Measurements from ENCODE around the gene DUSP9. TPM values are rescaled to one million over a fixed set of nuclear protein-coding genes. Genes with fewer than 3 reads are reported as not detected.
"Not testable (repeated sequence)": the region's sequence is repeated elsewhere in the genome, so short reads cannot be mapped to it uniquely, and the experiment has no call there.

Gene DUSP9
- total RNA-seq, 4 donors from 2014 or later: not detected

DNA sequence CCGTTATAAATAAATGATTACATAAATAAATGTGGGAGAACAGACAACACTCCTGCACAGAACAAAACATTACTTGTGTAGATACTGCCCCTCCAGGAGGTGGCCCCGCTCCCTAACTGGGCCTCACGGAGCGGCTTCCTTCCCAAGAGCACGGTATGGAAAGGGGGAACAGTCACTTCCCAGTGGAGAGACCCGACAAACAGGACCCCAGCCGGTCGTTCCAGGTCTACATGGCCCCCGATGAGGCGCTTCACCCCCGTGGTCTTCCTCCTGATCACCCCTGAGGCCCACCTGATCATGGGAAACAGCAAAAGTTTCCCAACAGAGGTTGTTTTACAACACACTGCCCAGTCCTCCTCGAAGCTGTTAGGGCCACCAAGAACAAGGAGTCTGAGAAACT, 34.2 kb downstream of the DUSP9 start:
- no peak for DNase-seq
- H3K27ac ChIP-seq: no peak overlapping the region
- H3K4me3 ChIP-seq (replicated peaks in 1 of 3): no peak overlapping the region
- no peaks in the 10 kb centered on the region for H3K36me3 ChIP-seq
- H3K4me1 ChIP-seq: no peaks in the 10 kb centered on the region
- no peaks in the 10 kb centered on the region for H3K27me3 ChIP-seq
- H3K9me3 ChIP-seq: no peaks in the 10 kb centered on the region
- intact Hi-C loops (cut with DNase I): no loop called here
- 69 to 80% methylated on average over 6 of the region's 12 CpGs for WGBS, 2 donors
- TF ChIP-seq CTCF (IDR thresholded peaks at IDR 0.05): no peak
- TF ChIP-seq POLR2A (IDR thresholded peaks at IDR 0.05): no peak

DNA sequence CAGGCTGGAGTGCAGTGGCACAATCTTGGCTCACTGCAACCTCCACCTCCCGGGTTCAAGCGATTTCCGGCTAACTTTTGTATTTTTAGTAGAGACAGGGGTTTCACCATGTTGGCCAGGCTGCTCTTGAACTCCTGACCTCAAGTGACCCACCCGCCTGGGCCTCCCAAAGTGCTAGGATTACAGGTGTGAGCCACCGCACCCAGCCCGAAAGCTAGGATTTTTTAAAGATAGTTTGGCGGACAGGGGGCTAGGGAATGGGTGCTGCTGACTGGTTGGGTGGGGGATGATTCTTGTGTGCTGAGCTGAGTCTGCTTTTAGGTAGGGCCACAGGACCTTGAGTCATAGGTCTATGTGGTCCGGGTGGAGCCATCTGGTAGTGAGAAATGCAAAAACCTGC, 36.5 kb downstream of the DUSP9 start:
- intact Hi-C loops (cut with DNase I); H3K4me3 ChIP-seq (replicated peaks in 1 of 3); H3K27ac ChIP-seq; H3K36me3 ChIP-seq; H3K4me1 ChIP-seq; H3K27me3 ChIP-seq; H3K9me3 ChIP-seq; DNase-seq: not testable (repeated sequence)
- WGBS, 2 donors: 91 to 96% methylated on average over 4 to 8 of the region's 8 CpGs

GRCh38 chrX:153684467-153685155, 37.6 kb downstream of the DUSP9 start:
- H3K4me1 ChIP-seq: peaks cover 0 to 4% of the 10 kb centered on the region in 2 donors
- no peak for TF ChIP-seq POLR2A (IDR thresholded peaks at IDR 0.05)
- DNase-seq: no peak
- no peaks in the 10 kb centered on the region for H3K27me3 ChIP-seq
- no peaks in the 10 kb centered on the region for H3K9me3 ChIP-seq
- H3K36me3 ChIP-seq: no peaks in the 10 kb centered on the region
- H3K4me3 ChIP-seq (replicated peaks in 1 of 3): no peak overlapping the region
- no peak overlapping the region for H3K27ac ChIP-seq
- 32 to 33% methylated on average over 5 to 6 of the region's 21 CpGs for WGBS, 2 donors
- intact Hi-C loops (cut with DNase I): no loop called here

GRCh38 chrX:153685156-153685536, 38.1 kb downstream of the DUSP9 start:
- Histone ChIP-seq H3K4me1 (peaks cover 0 to 4% of the 10 kb centered on the region in 2 donors), H3K4me3 (replicated peaks in 1 of 3) (no peak overlapping the region), H3K36me3 (no peaks in the 10 kb centered on the region), H3K27ac (no peak overlapping the region), H3K9me3 (no peaks in the 10 kb centered on the region), H3K27me3 (no peaks in the 10 kb centered on the region)
- intact Hi-C loops (cut with DNase I): no loop called here
- 64% methylated on average over 4 of the region's 21 CpGs; no CpG with 5 or more reads in 1 of the 2 donors for WGBS, 2 donors
- TF ChIP-seq POLR2A (IDR thresholded peaks at IDR 0.05): no peak
- TF ChIP-seq CTCF (IDR thresholded peaks at IDR 0.05): no peak
- no peak for DNase-seq

DNA sequence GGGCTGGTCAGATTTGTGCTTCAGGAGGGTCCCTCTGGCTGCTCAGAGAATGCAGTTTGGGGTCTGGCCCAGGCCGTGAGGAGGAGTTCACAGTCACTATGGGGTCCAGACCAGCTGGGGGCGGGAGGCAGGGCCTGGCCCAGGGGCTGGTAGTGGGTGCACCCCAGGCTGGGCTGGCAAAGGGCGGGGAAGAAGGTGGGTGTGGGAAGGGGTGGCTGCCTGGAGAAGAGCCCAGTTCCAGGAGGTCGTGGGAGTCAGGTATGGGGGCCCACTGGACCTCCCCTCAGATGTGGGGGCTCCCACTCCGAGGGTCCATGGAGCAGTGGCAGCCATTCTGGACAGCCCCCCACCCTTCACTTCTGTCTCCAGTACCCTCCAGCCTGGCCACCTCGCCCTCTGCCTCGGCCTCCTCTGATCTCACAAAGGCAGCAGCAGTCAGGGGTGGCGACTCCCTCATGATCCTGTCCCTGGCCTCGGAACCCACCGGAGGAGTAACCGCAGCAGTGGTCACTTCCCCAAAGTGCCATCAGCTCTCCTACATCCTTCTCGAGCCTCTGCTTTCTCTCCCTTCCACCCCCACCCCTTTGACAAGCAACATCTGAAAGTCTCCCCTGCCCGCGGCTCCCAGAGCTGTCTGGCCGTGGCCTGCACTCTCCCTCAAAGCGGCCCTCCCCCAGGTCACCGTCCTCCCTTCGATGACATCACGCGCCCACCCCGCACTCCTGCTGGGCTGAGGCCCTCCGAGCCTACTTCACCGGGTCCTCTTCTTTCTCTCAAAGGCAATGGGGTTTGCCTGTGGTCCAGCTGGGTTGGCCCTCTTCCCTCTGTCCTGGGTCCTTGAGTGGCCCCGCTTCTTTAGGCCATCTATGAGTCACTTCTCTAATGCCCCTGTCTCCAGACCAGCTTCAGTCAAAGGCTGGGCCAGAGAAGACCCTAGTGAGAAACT, 39.0 kb downstream of the DUSP9 start:
- H3K4me3 ChIP-seq (replicated peaks in 1 of 3): no peak overlapping the region
- no peak overlapping the region for H3K27ac ChIP-seq
- peaks cover 0 to 4% of the 10 kb centered on the region in 2 donors for H3K4me1 ChIP-seq
- TF ChIP-seq CTCF (IDR thresholded peaks at IDR 0.05) (no peak), POLR2A (IDR thresholded peaks at IDR 0.05) (no peak)
- intact Hi-C loops (cut with DNase I): no loop called here
- no peaks in the 10 kb centered on the region for H3K9me3 ChIP-seq
- no peaks in the 10 kb centered on the region for H3K27me3 ChIP-seq
- WGBS, 2 donors: 75 to 77% methylated on average over 6 to 9 of the region's 24 CpGs
- H3K36me3 ChIP-seq: no peaks in the 10 kb centered on the region
- no peak for DNase-seq

DNA sequence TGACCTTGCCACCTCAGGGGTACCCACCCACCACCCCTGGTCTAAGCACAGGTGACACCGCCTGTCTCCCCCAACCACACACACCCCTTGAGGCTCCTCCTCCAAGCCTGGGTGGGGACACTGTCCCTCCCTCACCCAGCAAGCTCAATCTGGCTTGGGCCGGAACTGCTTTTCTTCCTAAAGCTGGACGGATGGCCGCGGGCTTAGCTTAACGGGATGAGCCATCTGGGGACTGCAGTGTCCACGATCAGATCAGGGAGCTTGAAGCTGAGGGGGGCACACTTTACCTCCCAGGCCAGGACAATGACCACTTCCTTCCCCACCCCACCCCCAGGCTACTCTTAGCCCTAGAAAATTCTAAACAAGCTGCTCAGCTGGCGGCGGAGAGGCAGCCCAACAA, 39.7 kb downstream of the DUSP9 start:
- Histone ChIP-seq H3K4me1 (peaks cover 0 to 4% of the 10 kb centered on the region in 2 donors), H3K36me3 (no peaks in the 10 kb centered on the region), H3K27ac (no peak overlapping the region), H3K27me3 (no peaks in the 10 kb centered on the region), H3K9me3 (no peaks in the 10 kb centered on the region), H3K4me3 (replicated peaks in 1 of 3) (no peak overlapping the region)
- DNase-seq: no peak
- 59% methylated on average over 6 of the region's 9 CpGs; no CpG with 5 or more reads in 1 of the 2 donors for WGBS, 2 donors
- intact Hi-C loops (cut with DNase I): no loop called here
- TF ChIP-seq POLR2A (IDR thresholded peaks at IDR 0.05): no peak
- TF ChIP-seq CTCF (IDR thresholded peaks at IDR 0.05): no peak

Measured in thyroid gland (tissue), 4 donors.